ENCODE data around the gene ERCC6L2.

ERCC6L2 gene

DNA sequence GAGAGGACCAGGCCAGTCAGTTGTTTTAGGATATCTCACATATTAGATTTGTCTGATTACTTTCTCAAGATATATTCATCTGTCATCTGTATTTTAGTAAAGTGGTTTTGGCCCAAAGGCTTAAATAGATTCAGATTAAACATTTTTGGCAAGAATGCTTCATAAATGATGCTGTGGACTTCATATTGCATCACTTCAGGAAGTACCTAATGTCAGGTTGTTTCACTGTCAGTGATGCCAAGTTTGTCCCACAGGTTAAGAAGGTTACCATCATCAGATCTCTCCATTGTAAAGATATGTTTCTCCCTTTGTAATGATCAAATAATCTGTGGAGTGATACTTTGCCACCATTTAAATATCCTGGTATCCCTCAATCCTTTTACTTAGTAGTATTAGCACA lies 37.3 kb downstream of the ERCC6L2 start:
- no peak for DNase-seq

DNA sequence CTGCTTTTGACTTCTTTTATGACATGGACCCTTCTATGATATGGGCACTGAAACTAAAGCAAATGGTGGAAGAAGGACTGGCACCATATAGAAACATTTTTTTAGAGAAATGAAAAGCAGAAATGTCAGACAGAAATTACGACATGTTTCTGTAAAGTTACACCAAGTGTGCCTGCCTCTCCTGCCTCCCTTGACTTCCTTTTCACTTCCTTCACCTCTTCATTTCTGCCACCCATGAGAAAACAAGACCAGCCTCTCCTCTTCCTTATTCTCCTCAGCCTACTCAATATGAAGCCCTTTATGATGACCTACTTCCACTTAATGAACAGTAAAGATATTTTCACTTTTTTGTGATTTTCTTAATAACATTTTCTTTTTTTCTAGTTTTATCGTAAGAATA lies 44.5 kb downstream of the ERCC6L2 start:
- DNase-seq, result no peak

DNA sequence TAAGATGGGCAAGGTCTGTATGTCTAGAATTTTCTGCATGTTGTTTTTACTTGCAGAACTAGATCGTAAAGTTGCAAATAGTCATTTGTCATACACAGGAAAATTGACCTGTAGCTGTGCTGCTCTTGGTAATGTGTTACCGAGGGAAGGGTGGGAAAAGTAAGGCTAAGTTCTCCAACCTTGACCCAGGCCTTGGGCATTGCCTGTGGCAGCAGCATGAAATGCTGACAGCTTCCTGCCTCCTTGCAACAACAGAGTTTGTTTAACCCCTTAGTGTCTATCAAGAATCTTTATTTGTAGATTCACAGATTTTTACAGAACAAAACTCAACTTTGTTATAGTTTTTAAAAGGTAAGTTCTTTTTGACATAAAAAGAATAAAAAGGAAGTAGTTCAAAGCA lies 48.3 kb downstream of the ERCC6L2 start:
- DNase-seq, result no peak

DNA sequence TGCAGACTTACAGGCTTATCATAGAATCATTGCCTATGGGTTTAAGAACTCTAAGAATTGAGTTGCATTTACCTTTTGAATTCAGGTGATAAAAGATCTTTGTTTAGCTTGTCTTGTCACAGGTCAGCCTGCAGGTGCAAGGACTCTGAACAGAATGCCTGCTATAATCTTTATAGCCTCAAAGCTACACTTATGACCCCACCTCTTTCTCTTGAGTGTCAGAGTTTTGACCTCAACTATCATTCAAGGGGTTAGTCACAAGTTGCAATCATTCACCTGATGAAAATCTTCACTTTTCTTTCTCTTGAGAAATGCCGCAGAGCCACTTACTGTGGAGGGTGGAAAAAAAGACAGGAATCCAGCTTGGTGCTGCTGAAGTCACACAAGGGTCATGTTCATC lies 49.5 kb downstream of the ERCC6L2 start:
- DNase-seq, result no peak

DNA sequence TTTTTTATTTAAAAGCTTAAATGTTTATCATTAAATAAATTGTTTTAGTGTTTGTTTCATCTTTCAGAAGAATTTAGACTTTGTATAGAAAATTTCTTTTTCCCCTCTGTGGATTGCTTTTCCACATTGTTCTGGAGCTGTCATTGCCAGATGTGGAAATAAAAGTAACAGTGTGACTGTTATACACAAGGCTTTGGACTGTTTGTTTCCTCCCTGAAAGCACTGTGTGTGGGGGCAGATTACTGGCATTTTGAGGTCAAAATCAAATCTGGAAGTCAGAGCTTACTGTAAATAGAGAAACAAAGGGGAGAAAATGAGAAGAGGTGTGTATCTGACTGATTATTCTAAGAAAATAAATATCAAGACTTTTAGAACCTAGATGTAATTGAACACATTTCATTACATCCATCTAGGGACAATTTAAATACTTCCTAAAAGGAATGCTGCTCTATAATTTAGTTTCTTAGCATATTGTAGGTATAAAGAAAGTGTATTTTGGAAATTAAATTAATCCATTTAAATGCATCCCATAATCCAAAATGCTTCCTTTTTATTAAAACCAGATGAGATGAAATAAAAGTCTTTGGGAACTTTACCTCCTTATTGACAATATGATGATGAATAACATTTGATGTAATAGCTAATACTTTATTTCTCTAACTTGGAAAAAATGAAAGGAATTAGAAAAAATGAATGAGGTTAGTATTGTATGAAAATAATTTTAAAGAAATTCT lies 51.9 kb downstream of the ERCC6L2 start:
- DNase-seq, result no peak

DNA sequence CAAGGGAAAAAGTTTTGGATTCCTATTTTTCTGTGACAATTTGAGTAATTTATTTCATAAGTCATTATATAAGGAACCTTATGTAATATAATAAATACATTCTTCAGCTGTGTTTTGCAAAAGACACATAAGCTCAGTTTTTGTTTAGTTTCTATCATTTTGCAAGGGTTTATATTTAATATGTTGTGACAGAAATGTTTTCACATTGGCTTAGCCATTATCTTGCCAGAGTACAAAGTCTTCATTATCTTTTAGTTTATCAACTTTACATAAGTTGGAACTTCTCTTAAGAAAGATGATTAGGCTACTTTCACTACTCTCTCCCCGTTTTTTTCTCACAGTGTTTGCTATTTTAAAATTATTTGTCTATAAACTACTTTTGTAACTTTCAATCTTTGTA lies 54.8 kb downstream of the ERCC6L2 start:
- no peak for DNase-seq

DNA sequence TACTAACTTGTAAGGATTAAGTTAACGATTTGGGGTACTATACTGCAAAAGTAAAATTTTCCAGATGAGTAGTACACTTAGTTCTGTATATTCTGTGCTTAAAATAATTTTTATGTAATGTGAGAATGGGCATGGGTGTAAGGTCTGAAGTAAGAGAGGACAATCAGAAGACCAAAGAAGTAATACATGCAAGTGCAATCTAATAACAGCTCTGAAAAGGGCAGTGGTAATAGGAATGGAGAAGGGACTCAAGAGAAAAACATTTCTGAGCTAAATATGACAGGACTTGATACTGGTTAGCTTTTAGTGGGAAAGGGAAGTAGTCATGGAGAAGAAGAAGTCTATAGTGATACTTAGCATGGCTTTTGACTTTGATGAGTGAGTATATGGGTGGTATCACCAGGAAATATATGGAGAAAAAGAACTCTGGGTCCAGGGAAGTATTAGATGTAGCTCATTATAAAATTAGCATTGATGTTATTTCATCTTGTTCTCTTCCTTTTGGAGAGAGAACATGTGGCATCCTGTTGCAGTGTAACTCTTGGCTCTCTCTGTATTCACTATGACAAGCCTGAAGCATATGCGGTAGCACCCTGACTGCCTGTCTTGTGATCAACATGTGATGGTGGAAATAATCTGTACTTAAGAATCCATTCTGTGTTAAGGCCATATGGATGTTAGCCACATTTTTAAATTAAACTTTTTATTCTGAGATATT lies 60.5 kb downstream of the ERCC6L2 start:
- DNase-seq, result no peak

DNA sequence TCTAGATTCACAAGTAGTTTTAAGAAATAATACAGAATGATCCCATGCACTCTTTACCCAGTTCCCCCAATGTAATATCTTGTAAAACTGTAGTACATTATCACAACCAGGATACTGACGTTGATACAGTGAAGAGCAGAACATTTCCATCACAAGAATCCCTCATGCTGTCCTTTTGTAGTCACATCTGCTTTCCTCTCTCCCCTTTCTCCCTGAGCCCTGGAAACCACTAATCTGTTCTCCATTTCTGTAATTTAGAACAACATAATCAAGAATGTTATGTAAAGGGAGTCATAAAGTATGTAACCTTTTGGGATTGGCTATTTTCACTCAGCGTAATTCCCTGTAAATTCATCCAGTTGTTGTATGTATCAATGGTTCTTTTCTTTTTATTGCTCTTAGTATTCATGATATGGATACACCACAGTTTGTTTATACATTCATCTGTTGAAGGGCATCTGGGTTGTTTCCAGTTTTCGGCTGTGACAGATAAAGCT lies 61.1 kb downstream of the ERCC6L2 start:
- DNase-seq, result no peak

DNA sequence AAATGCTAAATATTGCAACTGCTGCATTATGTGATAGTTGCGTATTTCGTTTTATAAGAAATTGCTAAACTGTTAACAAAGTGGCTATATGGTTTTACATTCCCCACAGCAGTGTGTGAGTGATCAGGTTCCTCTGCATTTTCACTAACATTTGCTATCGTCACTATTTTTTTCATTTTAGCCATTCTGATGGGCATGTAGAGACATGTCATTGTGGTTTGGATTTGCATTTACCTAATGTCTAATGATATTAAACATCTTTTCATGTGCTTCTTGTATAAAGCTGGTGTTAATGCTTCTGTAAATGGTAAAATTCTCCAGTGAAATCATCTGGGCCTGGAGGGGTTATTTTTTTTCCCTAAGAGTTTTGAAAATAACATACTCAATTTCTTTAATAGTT lies 61.6 kb downstream of the ERCC6L2 start:
- no peak for DNase-seq

DNA sequence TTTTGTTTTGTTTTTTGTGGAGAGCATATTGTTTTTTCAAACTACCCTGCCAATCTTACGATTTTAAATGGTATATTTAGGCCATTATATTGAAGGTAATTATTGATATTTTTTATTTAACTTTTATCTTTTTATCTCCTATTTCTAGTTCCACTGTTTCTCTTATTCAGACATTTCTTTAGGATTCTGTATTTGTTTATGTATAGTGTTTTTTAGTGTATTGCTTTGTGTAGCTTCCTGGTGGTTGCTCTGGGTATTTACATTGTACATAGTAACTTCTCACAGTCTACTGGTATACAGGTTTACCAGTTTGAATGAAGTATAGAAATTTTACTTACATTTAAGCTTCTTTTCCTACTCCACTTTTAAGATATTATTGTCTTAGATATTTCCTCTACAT lies 63.2 kb downstream of the ERCC6L2 start:
- no peak for DNase-seq

DNA sequence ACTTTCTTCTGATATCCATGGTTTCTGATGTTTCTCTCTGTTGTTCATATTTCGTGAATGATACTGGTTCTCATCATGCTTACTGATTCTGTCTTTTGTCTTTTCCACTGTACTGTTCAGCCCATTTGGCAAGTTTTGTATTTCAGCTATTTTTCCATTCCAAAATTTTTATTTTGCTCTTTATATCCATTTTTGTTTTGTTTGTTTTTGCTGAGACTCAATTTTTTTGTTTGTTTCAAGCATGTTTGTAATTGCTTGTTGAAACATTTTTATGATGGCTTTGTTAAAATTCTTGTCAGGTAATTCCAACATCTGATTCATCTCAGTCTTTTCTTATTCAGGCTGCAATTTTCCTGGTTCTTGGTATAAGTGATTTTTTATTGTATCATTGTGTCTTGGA lies 64.0 kb downstream of the ERCC6L2 start:
- DNase-seq, result no peak

DNA sequence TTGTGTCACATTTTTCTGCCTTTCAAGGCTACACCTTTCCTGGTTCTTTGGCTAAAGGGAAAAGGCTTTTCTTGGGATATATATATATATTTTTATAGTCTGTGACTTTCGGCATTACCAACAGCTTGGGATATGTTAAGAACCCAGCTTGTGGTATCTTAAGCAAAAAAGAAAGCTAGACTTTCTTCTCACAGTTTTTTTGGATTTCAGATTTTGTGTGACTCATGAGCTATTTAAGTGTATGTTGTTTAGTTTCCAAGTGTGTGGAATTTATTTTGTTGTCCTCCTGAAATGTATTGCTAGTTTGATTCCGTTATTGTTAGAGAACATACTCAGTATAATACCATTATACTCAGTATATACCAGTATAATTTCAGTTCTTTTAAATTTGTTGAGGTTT lies 64.8 kb downstream of the ERCC6L2 start:
- DNase-seq, result no peak

DNA sequence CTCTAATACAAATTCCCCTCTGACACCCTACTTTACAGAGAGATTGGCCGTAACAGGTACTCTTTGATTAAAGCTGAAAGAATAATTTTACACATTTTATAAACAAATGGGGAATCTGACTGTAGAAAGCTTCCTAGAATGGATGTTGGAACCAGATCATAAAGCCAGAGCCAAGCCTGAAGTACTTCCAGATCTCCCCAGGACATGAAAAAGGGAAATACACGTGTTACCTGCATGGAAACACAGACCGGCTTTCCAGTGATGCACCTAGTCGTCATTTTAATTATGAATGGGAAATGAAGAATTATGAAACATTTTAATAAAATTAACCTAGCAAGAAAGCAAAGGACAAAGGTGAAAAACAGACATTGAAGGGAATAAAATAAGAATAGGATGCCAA lies 66.5 kb downstream of the ERCC6L2 start:
- no peak for DNase-seq

DNA sequence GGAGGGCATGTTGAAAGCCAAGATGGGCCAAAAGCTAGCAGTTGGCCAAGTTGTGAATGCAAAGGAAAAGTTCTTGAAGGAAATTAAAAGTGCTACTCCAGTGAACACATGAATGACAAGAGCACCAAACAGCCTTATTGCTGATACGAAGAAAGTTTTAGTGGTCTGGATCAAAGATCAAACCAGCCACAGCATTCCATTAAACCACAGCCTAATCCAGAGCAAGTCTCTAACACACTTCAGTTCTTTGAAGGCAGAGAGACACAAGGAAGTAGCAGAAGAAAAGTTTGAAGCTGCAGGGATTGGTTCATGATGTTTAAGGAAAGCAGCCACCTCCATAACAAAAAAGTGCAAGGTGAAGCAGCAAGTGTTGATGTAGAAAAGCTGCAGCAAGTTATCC lies 71.6 kb downstream of the ERCC6L2 start:
- no peak for DNase-seq

DNA sequence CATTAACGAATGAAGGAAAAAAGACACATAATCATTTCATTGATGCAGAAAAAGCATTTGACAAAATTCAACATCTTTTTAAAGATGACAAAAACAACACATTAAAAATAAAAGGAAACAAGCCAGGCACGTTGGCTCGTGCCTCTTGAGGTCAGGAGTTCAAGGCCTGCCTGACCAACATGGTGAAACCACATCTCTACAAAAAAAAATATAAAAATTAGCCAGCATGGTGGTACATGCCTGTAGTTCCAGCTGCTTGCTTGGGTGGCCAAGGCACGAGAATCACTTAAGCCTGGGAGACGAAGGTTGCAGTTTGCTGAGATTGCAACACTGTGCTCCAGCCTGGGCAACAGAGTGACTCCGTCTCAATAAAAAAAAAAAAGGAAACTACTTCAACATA lies 77.0 kb downstream of the ERCC6L2 start:
- no peak for DNase-seq

DNA sequence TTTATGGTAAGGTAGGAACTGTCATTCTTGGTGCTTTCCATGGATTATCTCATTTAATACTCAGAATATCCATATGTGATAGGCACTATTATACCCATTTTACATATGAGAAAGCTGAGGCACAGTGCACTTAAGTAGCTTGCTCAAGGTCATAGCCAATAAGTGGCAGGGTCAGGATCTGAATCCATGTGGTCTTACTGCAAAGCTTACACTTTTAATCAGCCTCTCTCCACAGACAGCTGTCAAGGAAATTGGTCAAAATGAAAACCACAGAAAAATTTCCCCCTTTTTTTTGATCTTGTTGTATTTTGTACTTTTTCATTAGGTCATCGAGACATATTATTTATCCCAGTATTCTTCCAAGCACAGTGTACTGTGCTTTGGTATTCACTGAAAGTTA lies 78.5 kb downstream of the ERCC6L2 start:
- no peak for DNase-seq

DNA sequence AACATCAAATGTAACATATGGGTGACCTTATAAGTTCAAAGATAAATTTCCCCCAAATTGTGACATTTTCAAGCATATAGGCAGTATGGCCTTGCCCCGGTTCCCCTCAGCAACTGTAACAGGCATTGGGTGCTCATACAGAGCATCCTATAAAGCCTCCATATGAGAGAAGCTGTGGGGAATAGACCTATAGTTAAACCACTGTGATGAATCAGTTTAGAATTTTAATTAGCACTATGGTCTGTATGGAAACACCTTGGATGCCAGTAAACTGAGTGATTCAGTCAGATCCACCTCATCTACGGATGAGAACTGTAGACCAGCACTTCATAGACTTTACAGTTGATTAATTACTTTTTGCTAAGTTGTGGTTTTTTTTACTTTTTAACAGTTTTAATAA lies 79.4 kb downstream of the ERCC6L2 start:
- DNase-seq, result no peak

DNA sequence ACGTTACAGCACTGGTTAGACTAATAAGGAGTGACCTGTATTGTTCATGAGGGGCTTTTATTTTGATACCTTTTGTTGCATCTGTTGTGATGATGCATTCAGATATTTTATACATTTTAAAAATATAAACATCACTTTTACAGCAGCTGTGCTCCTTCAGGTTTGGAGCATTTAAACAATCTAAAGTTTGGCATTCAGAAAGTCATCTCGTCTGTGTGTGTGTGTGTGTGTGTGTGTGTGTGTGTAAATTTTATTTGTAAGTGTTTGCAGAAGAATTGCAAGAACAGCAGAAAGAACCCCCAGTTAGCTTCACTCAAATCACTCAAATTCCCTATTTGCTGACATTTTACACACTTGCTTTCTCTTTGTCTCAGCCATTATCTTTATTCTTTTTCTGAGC lies 87.4 kb downstream of the ERCC6L2 start:
- DNase-seq, result no peak

DNA sequence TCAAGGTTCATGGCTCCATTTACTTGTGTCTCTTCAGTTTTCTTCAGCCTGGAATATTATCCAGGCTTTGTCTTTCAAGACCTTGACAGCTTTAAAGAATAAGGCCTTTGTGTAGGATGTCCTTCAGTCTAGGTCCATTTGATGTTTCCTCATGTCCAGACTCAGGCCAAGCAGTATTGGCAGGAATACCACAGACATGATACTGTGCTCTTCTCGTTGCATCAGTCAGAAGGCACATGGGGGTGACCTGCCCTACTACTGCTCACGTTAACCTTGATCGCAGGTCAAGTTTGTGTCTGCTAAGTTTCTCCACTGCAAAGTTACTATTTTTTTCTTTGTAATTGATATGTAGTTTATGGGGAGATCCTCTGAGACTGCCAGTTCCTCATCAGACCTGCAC lies 88.2 kb downstream of the ERCC6L2 start:
- DNase-seq, result no peak

DNA sequence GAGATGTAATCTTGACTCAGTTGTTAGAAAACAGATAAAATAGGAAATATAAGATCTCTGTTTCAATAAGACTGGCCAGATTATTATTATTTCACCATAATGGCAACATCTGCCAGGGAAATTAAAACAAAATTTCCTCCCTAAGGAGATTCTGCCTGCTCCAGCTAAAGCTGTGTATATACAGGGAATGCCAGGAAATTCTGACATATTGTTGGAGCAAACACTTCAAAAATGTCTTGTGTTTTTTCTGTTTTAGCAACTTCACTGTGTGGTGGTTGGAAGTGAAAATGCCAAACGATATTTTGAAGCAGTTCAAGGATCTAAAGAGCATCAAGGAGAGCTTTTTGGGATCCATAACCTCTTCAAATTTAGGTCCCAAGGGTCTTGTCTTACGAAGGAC lies 90.8 kb downstream of the ERCC6L2 start:
- no peak for DNase-seq

DNA sequence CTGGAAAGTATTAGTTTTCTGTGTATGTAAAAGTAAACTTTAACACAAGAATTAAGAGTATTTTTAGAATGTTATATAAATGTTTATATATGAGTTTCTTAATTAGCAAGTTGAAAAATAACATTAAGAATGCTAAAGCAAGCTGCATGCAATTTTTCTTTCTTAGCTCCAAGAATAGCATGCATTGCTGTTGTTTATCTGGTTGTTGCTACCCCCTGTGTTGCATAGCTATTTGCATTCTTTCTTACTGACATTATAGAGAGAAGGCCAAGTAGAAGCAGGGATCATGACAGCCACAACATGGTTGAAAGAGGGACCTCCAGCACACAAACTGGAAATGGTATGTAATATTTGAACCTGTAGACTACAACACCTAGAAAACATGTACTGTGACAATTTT lies 94.8 kb downstream of the ERCC6L2 start:
- no peak for DNase-seq

DNA sequence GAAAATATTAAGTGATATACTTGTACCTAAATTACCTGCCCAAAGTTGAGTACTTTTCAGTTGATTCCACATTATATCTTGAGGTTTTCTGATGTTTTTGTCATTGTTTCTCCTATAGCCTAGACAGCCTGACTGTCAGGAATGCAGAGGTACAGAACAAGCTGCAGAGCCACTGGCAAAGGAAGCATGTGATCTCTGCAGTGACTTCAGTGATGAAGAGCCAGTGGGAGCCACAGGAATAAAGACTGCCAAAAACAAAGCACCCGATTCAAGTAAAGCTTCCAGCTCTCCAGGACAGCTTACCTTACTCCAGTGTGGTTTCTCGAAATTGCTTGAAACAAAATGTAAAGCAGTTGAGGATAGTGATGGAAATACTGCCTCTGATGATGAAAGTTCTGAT lies 96.3 kb downstream of the ERCC6L2 start:
- DNase-seq, result peak in 3 of 56 donors; percentile 5 to 14 (median 5)

DNA sequence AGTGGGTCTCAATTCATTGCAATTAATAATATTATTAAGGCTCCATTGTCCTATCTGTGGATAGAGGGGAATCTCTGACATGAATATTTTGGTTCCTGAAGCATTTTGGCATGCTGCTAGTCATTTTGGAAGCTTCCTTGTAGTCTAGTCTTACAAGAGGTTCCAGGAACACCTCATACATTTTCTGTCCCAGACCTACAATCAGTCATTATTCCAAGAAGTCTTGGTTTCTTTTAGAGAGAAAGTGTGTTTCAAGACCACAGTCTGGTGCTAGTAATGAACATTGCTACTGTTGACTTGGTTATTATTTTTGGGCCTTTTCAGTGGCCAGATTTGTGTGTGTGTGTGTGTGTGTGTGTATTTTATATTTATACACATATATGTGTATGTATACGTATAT lies 98.9 kb downstream of the ERCC6L2 start:
- no peak for DNase-seq

All from amygdala (tissue), 56 donors.